ENCODE measurements around the gene RRP15.
A peak's percentile ranks its signal among the peaks of the same experiment; 100 is the strongest.

RRP15 gene

DNA sequence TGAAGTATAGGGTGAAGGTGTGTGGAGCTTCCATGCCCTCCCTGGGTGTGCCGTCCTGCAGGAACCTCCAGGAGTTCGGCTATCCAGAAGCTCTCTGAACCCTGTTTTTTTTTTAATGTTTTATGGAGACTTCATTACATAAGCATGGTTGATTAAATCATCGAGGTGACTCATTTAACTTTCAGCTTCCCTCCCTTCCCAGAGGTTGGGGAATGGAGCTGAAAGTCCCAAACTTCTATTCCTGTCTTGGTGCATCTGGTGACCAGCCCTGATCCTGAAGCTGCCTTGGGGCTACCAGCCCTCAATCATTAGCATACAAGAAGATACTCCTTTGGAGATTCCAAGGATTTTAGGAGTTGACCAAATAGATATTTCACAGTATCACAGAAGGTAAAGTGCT is 9.5 kb downstream of the RRP15 start:
- TF ChIP-seq ZFX (IDR thresholded peaks at IDR 0.05) = no peak
- no peak for TF ChIP-seq CTCF (conservative IDR thresholded peaks at IDR 0.05)
- H3K27ac ChIP-seq = no peak overlapping the region

GRCh38 chr1:218296162-218296561 is 11.1 kb downstream of the RRP15 start:
- TF ChIP-seq CTCF (conservative IDR thresholded peaks at IDR 0.05) (no peak), ZFX (IDR thresholded peaks at IDR 0.05) (no peak)
- H3K27ac ChIP-seq = no peak overlapping the region

DNA sequence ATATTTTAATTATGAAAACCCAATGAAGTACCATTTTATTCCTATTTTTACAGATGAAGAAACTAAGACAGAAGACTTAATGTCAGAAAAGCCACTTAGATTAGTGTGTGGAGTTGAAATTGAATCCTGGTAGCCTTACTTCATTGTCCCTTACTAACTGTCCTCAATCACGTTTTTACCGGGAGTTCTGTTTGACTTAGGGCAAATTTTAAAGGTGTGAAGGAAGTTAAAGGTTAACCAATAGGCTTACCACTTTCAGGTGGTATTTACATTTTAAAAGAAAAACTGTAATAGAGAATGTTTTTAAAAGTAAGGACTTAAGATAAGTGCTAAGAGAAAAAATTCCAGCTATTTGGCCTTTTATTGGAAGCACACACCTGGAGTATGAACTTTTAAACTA is 12.4 kb downstream of the RRP15 start:
- H3K27ac ChIP-seq = no peak overlapping the region
- TF ChIP-seq ZFX (IDR thresholded peaks at IDR 0.05) = no peak
- no peak for TF ChIP-seq CTCF (conservative IDR thresholded peaks at IDR 0.05)

DNA sequence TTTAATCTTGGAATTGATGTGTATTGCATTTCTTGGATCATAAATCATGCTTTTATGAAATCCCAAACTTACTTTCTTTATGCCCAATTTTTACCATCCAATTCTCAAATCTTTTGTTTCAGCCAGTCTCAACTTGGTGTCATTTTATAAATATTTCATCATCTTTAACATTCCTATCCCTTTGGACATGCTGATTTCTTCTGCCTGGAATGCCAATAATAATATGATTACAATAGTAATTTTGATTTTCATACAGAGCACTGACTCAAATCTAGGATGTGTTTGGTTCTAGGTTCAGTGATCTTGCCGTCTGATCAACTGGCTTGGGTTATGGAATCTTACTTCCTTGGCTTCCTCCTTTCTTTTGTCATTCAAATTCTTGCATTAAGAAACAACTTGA is 12.8 kb downstream of the RRP15 start:
- TF ChIP-seq ZFX (IDR thresholded peaks at IDR 0.05) (no peak), CTCF (conservative IDR thresholded peaks at IDR 0.05) (no peak)
- no peak overlapping the region for H3K27ac ChIP-seq

GRCh38 chr1:218298398-218298797 is 13.3 kb downstream of the RRP15 start:
- TF ChIP-seq CTCF (conservative IDR thresholded peaks at IDR 0.05) (no peak), ZFX (IDR thresholded peaks at IDR 0.05) (no peak)
- no peak overlapping the region for H3K27ac ChIP-seq

DNA sequence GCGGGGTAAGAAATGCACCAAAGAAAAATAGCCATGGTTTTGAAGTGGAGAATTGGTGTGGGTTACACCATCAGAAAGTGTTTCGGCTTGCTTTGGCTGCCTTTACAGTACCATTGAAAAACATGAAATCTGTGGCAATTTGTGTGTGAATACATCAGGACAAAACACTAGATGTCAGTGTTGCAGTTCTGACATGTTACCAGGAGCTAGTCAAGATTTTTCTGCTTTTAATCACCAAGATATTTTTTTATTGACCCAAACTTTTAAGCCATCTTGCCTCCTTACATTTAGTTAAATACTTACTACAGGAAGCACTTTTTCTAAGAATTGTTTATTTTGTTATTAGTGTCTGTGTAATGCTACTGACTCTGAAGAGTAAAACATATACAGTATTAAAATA is 14.3 kb downstream of the RRP15 start:
- no peak overlapping the region for H3K27ac ChIP-seq
- no peak for TF ChIP-seq ZFX (IDR thresholded peaks at IDR 0.05)
- TF ChIP-seq CTCF (conservative IDR thresholded peaks at IDR 0.05) = peak; percentile 79

DNA sequence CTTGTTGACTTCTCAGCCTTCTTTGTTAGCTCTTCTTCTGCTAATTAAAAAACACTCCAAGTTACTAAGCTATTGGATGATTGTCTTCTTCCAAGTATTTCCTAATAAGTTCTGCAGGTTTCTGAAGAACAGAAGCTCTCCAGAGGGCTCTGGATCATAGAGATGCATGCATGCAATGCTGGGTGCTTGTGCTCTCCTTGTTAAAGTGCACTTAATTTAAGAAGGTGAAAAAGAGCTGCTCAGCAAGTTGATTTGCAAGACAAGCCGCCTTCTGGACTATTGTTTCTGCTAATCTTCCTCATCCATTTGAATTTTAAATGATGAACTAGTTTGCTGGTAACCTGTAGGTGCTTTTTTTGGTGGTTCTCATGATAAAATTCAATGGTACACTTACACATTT is 16.1 kb downstream of the RRP15 start:
- TF ChIP-seq ZFX (IDR thresholded peaks at IDR 0.05) = no peak
- no peak for TF ChIP-seq CTCF (conservative IDR thresholded peaks at IDR 0.05)
- no peak overlapping the region for H3K27ac ChIP-seq
